Fibroblast of the conjunctiva (primary cell): ENCODE measurements around the gene CDV3.

ENCODE experiments used
- DNase-seq: peaks from one replicate; pipeline ENCODE4 v3.0.0-alpha.2; 2010; ENCODE audit warnings: low read depth

CDV3 gene

DNA sequence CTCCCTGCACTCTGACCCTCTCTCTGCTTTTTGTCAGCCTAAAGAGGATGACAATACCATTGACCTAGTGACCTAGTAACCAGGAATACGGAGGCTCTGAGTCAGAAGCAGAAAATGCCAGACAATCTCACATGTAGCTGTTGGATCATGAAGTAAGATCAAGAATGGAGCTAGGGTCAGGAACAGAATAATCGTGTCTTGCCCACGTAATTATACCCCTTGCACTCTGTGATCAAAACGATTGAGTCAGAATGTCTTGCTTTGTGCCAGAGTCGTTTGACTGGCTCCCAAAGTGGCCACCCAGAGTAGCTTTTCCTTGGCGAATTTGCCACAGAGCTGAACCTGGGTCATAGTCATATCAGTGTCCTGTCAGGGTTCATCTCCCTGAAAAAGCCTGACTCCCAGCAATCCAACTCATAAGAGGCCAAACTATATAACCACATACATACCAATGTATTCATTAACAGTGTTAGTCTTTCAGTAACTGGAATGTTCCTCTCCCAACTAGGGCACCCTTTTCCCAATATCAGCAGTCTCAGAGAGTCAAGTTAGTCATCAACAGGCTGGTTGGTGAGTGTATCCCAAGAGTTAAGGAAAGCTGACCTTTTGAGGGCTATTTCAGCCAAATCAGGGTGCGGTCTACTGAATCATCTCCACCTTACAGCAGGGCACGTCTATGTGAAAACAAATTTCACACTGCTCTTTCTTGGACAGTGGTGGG is 5.0 kb upstream of the CDV3 start:
- DNase-seq, result no peak

DNA sequence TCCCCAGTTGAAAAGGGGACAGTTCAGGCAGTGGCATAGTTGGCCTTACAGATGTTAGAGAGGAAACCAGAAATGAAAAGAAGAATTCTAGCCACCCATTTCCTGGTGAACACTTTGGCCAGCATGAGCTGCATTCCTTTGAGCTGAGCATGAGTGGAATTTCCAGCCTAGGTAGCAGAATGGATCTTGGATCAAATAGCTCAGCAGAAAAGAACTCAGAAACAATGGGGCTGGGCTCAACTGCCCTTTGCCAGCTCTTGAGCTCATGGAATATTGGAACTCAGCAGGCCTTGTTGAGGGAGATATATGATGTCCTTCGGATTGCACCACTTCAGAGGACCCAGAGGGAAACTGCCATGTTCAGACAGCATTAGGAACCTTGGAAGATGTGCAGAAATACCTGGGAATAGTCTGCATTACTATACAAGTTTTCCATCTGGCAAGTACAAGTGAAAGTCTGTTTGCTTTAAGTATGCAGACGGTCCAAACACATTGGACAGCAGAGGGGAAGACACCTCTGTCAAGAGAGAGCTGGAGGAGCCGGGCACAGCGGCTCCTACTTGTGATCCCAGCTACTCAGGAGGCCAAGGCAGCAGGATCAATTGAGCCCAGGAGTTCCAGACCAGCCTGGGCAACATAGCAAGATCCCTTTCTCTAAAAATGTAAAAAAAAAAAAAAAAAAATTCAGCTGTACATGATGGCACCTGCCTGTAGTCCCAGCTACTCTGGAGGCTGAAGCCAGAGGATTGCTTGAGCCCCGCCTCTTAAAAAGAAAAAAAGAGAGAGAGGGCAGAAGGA is 3.1 kb upstream of the CDV3 start:
- peak; percentile 56 for DNase-seq

DNA sequence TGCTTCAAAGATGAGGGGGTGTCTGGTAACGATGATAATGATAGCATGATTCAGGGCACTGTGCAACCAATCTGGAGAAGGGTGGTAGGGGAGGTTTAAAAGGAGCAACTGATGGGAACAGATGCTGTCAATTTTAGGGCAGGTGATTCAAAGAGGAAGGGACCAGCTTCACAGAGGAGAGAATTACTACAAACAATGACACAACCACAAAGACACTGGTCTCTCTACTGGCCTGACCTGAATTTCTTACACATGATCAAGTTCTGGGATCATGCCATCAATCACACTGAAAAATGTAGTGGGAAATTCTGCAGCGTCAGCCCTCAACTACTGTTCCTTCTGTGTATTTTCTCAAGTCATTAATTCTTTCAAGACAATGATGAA is 2.6 kb upstream of the CDV3 start:
- DNase-seq, result no peak

DNA sequence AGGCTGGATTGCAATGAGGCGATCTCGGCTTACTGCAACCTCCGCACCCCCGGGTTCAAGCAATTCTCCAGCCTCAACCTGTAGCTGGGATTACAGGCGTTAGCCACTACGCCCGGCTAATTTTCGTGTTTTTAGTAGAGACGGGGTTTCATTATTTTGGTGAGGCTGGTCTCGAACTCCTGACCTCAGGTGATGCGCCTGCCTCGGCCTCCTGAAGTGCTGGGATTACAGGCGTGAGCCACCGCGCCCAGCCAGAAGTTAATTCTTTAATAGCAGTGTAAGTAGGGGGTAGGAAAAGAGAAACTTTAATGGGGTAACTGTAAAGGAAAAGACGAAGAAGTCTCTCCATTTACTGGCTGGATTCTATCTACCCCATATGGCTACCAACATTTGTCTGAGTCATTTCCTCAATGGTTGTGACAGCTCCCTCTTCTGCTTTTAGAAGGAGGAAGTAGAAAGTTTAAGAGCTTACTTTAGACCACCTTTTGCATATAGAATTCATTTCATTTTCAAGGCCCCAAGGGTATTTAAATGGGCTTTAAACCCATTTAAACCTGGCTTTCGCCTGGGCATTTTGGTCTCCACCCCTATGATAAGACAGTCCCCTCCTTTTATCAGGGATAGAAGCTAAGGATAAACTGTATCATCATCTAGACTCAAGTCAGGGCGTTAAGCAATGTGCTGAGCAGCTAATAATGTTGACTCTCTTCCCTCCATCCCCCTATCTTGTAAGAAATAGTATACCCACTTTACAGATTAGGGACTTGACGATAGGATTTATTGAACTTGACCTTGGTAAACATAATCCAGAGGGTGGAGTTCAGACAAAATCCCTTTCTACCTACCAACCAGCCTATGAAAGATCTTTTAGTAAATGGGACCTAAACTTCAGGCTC is 1.1 kb upstream of the CDV3 start:
- no peak for DNase-seq

DNA sequence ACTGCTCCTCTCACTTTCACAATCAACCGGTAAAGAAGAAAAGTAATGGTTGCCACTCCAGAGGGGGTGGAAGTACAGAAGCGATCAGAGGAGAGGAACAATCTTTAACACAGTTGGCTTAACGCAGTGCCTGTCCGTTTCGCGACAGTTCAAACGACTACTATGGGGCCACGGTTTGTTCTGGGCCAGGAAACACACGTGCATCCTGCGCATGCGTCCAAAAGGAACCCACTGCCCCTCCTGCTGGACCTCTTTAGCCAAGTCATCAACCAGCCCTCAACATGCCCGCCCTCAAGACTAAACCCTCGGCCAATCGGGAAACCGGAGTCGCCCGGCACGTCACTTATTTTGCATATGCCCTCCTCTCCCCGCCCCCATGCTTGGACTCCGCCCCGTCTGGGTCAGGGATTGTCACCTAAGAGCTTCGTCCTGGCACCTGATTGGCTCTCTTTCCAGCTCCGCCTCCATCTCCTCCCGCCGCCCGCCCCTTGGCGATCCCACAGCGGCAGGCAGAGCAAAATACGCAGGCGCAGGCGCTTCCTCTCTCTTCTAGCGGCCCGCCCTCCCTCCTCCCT is 345 bp upstream of the CDV3 start:
- peak; percentile 100 for DNase-seq

DNA sequence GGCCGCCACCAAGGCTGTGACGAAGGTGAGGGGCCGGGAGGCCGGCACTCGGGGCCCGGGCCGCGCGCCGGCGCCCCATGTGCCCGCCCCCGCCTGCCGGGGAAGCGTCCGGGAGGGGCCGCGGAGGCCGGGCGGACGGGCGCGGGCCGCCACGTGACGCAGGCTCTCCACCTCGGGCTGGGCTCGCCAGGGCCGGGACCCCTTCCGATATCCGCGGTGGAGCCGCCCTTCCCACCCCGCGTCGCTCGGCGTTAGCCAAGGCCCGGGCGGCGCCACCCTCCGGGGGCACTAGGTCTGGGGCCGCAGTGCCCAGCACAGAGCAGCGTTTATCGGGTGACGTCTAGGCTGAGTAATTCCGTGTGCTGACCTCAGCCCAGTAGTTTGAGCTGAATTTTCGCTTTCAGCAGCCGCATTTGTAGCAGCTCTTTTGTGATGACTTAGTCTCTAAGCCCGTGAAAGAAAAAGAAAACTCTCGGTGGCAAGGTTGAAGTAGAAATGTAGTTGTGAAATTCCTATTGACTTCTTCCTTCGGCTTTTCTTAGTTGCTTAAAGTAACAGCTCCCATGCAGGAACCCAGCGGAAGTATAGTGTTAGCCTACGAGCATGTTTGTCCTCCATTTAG is 885 bp downstream of the CDV3 start:
- DNase-seq, result peak; percentile 47

DNA sequence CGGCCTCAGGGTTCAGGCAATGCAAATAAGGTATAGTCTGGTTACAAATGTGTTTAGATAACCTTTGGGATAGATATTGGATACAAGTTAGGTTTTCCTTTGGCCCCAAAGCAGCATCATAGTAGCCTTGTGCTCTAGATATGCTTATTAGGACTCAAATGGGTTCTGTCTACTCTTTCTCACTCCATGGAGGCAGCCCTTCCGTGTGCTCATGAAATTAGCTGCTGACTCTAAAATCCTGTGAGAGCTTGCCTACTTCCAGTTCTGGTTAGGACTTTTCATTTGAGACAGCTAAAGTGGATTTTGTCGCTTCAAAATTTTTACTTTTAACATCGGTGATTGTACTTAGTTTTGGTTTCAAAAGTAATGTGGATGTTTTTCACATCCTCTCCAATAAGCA is 1.6 kb downstream of the CDV3 start:
- no peak for DNase-seq

DNA sequence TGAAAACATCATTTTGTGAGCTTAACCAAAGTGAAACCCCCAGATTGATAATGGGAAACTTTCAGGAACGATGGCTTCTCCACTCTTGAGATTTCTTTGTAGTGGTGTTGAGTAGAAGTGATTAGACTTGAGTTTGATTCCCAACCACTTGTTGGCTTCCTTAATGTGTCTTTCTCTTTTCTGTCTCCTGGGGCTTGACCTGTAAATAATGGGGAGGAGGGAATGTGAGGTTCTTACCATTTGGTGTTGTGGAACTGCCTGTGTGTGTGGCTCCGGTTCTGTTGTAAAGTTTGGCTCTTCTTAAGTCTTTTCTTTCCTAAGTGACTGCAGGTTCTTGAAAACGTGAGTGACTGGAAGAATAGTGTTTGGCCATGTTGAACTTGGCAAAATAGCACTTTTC is 2.7 kb downstream of the CDV3 start:
- no peak for DNase-seq

DNA sequence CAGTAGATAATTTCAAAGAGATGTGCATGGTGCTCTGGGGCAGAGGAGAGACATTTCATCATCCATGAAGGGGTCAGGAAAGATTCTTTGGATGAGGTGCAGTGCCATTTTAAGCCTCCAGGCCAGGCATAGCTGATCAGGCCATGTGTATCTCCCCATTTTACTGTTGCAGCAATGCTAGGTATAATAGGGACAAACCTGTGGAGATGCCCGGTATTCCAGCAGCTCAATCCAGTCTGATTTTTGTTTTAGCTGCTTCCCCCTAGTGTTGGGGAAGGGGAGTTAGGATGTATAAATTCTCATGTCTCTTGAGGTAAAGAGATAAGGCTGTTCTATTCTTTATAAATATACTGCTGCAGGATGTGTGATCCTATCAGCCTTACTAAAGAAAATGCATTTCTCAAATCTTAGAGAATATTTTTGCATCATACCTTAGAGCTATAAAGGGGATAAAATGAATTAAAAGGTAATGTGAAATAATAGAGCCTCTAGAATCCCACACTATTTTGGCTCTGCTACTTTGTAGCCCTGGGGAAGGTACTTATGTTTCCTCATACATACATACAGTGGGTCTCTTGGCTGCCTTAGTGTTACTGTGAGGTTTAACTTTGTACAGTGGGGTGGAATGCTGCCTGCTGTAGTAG is 5.2 kb downstream of the CDV3 start:
- no peak for DNase-seq

DNA sequence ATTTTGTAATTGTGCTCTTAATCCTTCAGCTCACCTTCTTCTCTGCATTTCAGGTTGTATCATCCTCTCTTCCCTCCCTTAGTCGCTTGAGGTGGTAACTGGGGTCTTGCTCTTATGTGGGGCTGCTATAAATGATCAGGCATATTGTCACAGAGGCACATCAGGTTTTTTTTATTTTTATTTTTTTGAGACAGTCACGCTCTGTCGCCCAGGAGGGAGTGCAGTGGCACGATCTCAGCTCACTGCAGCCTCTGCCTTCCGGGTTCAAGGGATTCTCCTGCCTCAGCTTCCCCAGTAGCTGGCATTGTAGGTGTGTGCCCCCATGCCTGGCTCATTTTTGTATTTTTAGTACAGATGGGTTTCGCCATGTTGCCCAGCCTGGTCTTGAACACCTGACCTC is 9.9 kb downstream of the CDV3 start:
- no peak for DNase-seq

DNA sequence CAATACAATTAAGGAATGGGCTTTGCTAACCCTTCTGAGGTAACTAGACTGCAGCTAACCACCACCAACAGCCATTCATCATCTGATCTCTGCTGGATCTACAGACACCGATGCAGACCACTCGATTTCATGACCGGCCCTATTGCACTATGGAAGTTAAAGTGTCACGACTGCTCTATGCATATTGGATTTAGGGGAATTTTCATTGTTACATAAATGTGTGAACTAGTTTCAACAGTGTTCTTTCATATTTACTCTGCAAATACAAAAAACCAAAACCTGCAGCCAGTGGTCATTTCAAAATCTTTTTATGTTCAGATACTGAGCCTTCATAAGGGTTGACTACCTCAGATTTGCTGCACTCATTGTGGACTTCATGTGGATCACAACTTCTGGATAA is 14.5 kb downstream of the CDV3 start:
- DNase-seq, result no peak

DNA sequence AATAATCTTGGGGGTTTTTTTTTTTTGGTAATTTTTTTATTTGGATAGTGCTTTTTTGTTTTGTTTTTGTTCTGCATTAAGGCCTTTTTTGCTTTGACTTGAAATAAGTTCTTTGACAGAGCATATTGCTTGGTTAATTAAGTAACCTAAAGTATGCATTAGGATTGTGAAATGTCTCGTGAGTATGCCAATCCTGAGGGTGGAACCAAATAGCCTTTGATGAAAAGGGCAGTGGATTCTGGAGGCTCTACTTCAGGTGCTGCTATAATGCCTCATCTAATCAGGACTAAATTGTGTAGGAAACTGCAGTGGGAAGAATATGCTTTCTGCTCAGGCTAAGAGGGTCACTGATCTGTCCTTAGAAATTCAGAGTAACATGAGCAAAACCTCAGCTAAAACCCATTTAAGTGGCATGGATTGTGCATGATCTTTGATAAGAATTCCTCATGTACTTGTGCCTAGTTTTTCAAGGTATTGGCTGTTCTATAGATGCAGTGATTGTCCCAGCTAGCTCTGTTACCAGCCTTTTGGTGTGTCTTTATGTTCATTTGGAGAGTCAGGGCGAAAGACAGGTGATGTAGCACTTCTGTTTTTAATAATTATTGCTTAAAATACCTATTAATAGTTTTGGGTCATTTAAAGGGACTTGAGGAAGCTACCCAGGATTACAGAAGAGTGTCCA is 15.4 kb downstream of the CDV3 start:
- no peak for DNase-seq

DNA sequence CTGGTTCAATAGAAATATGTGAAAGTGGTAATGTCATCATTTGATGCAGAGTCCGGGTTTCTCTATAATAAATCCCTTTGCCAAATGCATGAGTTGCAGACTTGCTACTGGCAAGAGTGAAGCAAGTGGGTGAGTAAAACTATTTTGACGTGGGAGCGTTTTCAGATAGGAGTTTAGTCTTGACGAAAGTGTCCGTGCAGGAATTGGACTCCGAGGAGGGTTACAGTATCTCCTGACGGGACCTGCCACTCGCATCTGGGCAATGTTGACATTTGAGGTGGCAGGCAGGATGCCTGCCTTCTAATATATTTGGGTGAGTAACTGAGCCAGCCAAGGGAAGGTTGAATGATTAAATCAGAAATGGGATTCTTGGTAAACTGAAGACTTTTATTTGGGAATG is 16.0 kb downstream of the CDV3 start:
- no peak for DNase-seq

DNA sequence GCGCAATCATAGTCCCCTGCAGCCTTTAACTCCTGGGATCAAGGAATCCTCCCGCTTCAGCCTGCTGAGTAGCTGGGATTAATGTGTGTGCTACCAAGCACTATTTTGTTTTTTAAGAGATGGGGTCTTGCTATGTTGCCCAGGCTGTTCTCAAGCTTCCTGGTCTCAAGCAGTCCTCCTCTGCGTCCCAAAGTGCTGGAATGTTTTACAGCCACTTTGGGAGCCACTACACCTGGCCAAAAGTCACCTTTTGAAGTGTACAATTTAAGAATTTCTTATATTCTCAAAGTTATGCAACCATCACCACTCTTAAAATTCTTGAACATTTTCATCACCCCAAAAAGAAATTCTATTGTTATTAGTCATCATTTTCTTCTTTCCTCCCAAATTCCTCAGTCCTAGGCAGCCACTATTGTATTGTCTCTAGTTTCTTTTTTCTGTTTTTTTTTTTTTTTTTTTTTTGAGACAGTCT is 17.8 kb downstream of the CDV3 start:
- DNase-seq, result no peak

DNA sequence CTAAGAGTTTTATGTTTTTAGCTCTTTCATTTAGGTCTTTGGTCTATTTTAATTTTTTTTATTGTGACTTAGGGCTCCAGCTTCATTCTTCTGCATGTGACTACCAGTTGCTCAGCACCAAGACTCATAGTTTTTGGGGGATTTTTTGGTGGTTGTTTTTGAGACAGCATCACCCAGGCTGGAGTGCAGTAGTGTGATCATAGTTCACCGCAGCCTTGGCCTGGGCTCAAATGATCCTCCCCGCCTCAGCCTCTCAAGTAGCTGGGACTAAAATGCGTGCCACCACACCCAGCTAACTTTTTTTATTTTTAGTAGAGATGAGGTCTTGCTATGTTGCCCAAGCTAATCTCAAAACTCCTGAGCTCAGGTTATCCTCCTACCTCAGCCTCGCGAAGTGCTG is 19.4 kb downstream of the CDV3 start:
- DNase-seq, result no peak

DNA sequence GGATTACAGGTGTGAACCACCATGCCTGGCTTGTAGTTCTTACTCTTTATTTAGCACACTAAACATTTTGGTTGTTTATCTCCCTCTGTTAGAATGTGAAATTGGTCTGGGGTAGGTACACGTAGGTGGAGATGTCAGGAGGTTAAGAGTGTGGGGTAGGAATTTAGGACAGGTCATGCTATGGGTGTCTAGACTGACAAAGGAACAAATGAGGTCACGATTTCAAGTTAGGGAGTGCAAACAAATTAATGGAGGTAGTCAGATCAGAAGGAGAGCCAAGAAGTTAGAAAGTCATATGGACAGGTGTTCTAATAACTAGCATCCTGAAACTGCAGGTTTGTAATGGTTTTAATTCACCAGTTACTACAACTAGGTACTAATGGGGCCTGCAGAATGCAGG is 19.8 kb downstream of the CDV3 start:
- no peak for DNase-seq

DNA sequence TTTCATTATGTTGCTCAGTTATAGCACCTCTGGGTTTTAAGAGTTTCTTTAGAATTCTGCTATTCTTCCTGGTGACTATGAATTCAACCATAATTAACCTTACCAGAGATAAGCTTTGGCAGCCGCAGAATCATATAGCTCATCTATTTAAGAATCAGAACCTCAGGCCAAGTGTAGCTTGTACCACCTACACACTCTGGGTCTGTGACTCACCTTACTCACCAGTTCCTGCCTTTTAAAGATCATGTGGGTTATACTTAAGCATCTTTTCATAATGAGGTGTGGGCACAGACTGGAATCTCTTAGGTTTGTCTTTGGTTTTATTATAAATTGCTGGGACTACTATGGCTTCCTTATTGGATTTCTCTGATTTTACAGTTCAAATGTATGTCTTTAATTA is 21.9 kb downstream of the CDV3 start:
- DNase-seq, result no peak

DNA sequence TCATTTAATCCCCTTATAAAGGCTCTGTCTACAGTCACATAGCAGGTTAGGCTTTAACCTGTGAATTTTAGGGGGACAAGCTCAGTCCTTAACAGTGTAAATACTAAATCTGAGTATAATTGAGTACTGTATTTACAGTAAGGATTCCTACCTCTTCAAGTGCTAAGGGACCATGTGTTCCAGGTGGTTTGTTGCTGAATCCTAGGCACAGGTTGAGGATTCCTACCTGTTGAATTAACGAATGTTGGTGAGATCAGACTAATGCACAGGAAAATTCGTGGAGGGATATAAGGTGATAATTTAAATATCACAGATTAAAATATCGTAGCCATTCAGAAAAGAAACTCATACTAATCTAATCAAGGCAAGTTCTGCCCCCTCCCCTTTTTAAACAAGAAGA is 24.9 kb downstream of the CDV3 start:
- DNase-seq, result no peak

DNA sequence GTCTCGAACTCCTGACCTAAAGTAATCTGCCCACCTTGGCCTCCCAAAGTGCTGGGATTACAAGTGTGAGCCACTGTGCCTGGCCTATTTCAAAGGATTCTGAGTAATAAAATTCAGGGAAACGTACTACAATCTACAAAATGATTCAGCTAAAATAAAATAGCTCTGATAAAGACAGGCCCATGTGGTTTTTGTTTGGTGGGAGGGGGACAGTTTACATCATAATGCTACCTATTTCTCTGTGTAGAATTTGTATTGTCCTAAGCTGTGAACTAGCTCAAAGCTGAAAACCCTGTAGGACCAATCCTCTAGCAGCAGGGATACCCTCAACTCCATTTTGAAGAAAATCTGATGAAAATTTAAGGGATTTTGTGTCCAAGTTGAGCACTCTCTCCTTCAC is 25.8 kb downstream of the CDV3 start:
- no peak for DNase-seq

DNA sequence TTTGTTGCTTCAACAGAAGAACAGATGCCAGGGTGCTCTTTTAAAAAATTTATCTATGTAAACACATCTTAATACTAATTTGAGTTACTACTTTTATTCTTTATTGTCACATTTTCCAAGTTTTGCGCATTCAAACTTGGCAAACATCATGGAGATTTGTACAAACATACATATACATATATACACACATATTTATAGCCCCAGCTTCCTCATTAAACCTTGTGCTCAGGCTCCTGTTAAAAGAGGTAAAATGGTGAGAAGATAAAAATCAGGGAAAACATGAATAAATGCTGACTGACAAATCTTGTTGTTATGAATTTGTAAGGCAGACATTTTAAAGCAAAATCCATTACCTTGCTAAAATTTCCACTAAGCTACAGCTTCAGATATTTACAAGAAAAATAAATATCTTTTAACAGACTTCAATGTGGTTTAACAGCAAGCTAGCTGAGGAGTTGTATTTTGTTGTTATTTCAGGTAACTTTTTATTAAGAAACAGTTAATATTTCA is 27.1 kb downstream of the CDV3 start:
- DNase-seq, result no peak

DNA sequence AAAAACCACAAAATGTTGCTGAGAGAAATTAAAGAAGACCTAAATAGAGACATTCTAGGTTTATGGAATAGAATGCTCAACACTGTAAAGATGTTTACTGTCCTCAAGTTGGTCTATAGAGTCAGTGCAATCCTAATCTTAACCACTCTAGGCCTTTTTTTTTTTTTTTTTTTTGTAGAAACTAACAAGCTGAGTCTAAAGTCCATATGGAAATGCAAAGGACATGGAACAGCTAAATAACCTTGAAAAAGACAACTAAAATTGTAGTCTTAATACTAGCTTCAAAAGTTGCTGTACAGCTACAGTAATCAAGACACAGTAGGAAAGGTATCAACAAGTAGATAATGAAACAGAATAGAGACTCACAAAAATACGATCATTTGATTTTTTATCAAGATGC is 32.9 kb downstream of the CDV3 start:
- no peak for DNase-seq
